Stomach (tissue), 9 donors: ENCODE data around the gene HDAC9. TPM values are rescaled to one million over a fixed set of nuclear protein-coding genes. Genes with fewer than 3 reads are reported as not detected.

Experiments used
- DNase-seq, 2 donors: peaks; one replicate each; pipeline versions ENCODE4 v3.0.0 to v3.0.0-alpha.2; 2013 to 2019
- H3K27ac ChIP-seq, 5 donors: fragments of 200-600 bp in 4 of 5; sonication (generic) in 4 of 5; one replicate each; pipeline ENCODE4 v1.5.1; 2013 to 2019; ENCODE audit warnings: mild to moderate bottlenecking in 1 of 5, moderate library complexity in 1 of 5
- H3K27me3 ChIP-seq, 3 donors: fragments of 200-600 bp; sonication (generic); one replicate each; pipeline ENCODE4 v1.5.1; 2017 to 2019; ENCODE audit warnings: mixed run types in 1 of 3
- H3K36me3 ChIP-seq, 4 donors: fragments of 200-600 bp; sonication (generic); 1 replicate in 3 of 4; 2 replicates in 1 of 4; pipeline ENCODE4 v1.5.1; 2016 to 2019
- H3K4me1 ChIP-seq, 4 donors: fragments of 200-600 bp; sonication (generic); one replicate each; pipeline ENCODE4 v1.5.1; 2016 to 2019
- H3K4me3 ChIP-seq, 4 donors: fragments of 200-600 bp; sonication (generic) in 3 of 4; one replicate each; pipeline ENCODE4 v1.5.1; 2016 to 2019; ENCODE audit warnings: mild to moderate bottlenecking in 1 of 4
- H3K9me3 ChIP-seq, 4 donors: fragments of 200-600 bp; sonication (generic); one replicate each; pipeline ENCODE4 v1.5.1; 2016 to 2019
- CTCF ChIP-seq, 7 experiments: fragments of 450-650 bp in 4 of 7; fragments of 200-600 bp in 3 of 7; sonication (generic) in 3 of 7; IDR thresholded peaks; one replicate each; pipeline ENCODE4 v1.5.1; 2016 to 2019; ENCODE audit warnings: antibody characterized with exemption in 7 of 7, control low read depth in 2 of 7, mild to moderate bottlenecking in 1 of 7
- EP300 ChIP-seq: sonication (generic); formaldehyde crosslinking; IDR thresholded peaks from one replicate; pipeline ENCODE4 v1.6.1; 2017; ENCODE audit warnings: antibody characterized with exemption
- POLR2A ChIP-seq, 4 donors: fragments of 450-650 bp; IDR thresholded peaks; one replicate each; pipeline ENCODE4 v1.6.1; 2016; ENCODE audit warnings: antibody characterized with exemption in 4 of 4, control low read depth in 2 of 4, mild to moderate bottlenecking in 1 of 4, moderate library complexity in 1 of 4
- POLR2AphosphoS5 ChIP-seq, 3 donors: sonication (generic); formaldehyde crosslinking; IDR thresholded peaks; one replicate each; pipeline ENCODE4 v1.6.1; 2016; ENCODE audit warnings: antibody characterized with exemption in 3 of 3
- WGBS, 5 donors: extraction: QIAGEN DNeasy Blood & Tissue Kit in 3 of 5; methylation state at CpG; one replicate each; pipeline versions ENCODE4 v1.1.5 to v1.1.7; 2013 to 2018; 5-methylcytosine and 5-hydroxymethylcytosine counted together
- intact Hi-C: fragments of 100-400 bp; cut with DNase I; formaldehyde crosslinking; loops from one replicate; pipeline ENCODE4 v1.15.1; 2023; ENCODE audit warnings: low total_unique reads
- polyA plus RNA-seq, 3 donors: library from polyadenylated mRNA; stranded (reverse); fragments of 200-250 nt; gene quantifications; one replicate each; pipeline ENCODE4 v1.2.3, GENCODE V29; 2013
- total RNA-seq, 5 donors: library from RNA; depleted of rRNA; stranded (reverse); fragments of >200 nt; gene quantifications; one replicate each; pipeline versions ENCODE4 v1.1.0 to v1.2.3, GENCODE V29; 2014 to 2016
- donor health status: healthy with polysubstance abuse.
- donor health status: Bipolar disorder and iron deficiency.
- donor health status: healthy.

The HDAC9 gene
- total and polyA plus RNA-seq, 8 donors = 1.4 to 60.0 (median 9.8) TPM

GRCh38 chr7:18623389-18623788 is 127.8 kb downstream of the HDAC9 start:
- Histone ChIP-seq H3K4me3 (no peak overlapping the region), H3K27ac (no peak overlapping the region), H3K27me3 (no peaks in the 10 kb centered on the region), H3K9me3 (no peaks in the 10 kb centered on the region), H3K36me3 (no peaks in the 10 kb centered on the region), H3K4me1 (peaks cover 0 to 5% (median 0%) of the 10 kb centered on the region in 4 donors)
- WGBS, 5 donors = 96 to 100% (median 96%) methylated on average over 3 of the region's 3 CpGs
- DNase-seq = no peak
- intact Hi-C loops = no loop called here
- no peak for TF ChIP-seq EP300
- TF ChIP-seq CTCF (IDR thresholded peaks at IDR 0.05) = no peak
- TF ChIP-seq POLR2A (IDR thresholded peaks at IDR 0.05) = no peak
- no peak for TF ChIP-seq POLR2AphosphoS5 (IDR thresholded peaks at IDR 0.05)

DNA sequence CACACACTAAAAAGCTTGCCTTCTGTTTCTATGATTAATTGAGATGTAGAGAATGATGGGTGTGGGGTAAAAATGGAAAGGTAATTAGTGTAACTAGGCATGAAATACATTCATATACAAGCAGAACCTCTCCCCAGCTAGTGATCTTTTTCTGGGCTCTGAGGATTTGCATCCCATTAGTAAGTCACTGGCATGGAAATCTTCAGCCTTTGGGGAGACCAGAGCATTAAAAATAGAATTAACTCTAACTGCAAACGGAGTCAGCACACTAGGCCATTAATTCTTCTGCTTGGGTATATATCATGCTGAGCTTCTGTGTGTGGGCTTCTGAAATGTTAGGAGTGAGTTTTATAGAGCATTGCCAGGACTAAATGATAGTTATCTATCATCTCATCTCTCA is 128.9 kb downstream of the HDAC9 start:
- no peak for DNase-seq
- Histone ChIP-seq H3K4me3 (no peak overlapping the region), H3K36me3 (no peaks in the 10 kb centered on the region), H3K27me3 (no peaks in the 10 kb centered on the region), H3K27ac (no peak overlapping the region), H3K9me3 (no peaks in the 10 kb centered on the region), H3K4me1 (peaks cover 0 to 5% (median 0%) of the 10 kb centered on the region in 4 donors)
- TF ChIP-seq CTCF (IDR thresholded peaks at IDR 0.05) (no peak), EP300 (no peak), POLR2AphosphoS5 (IDR thresholded peaks at IDR 0.05) (no peak), POLR2A (IDR thresholded peaks at IDR 0.05) (no peak)
- intact Hi-C loops = no loop called here
- 40 to 84% (median 67%) methylated on average over 1 of the region's 1 CpG for WGBS, 5 donors

DNA sequence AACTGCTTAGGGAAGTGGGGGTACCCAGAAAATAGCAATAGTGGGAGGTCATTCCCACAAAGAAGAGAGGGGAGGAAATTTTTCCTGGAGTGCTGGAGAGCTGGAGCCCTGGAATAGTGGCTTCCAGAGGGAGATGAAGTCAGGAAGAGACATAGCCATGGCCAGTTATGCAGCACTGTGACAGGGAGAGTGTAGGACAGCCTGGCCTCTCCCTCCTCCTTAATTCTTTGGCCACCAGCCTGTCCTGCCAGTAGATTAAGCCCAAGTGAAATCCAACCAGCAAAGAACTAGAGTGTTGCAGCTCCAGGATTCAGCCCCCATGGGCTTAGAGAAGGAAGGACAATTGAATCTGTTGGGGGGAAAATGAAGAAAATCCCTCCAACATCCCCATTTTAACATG is 130.5 kb downstream of the HDAC9 start:
- TF ChIP-seq POLR2AphosphoS5 (IDR thresholded peaks at IDR 0.05) = no peak
- TF ChIP-seq EP300 = no peak
- no peak for TF ChIP-seq POLR2A (IDR thresholded peaks at IDR 0.05)
- no peak for TF ChIP-seq CTCF (IDR thresholded peaks at IDR 0.05)

DNA sequence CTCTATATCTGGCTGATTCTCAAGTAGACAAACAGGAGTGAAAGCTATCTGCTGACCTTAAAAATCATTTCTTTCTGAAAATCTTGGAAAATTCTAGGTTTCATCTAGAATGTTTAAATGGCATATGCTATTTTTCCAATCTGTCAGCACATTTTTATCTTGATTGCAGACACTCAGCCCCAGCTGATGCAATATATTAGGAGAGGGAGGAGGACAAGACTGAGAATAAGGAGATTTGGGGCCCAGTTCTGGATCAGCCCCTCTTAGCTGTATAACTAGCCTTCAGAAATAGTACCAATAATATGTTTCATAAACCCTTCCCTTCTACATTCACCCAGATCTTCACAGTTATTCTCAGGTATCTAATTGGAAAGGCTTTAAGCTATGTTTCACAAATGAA is 131.2 kb downstream of the HDAC9 start:
- TF ChIP-seq POLR2A (IDR thresholded peaks at IDR 0.05) (no peak), CTCF (IDR thresholded peaks at IDR 0.05) (no peak), POLR2AphosphoS5 (IDR thresholded peaks at IDR 0.05) (no peak), EP300 (no peak)
- no peaks in the 10 kb centered on the region for H3K27me3 ChIP-seq
- DNase-seq = no peak
- intact Hi-C loops = no loop called here
- no peak overlapping the region for H3K27ac ChIP-seq
- no peak overlapping the region for H3K4me3 ChIP-seq
- peaks cover 0 to 5% (median 0%) of the 10 kb centered on the region in 4 donors for H3K4me1 ChIP-seq
- H3K36me3 ChIP-seq = no peaks in the 10 kb centered on the region
- no peaks in the 10 kb centered on the region for H3K9me3 ChIP-seq

More for the DNA sequence above, 130.5 kb downstream of the HDAC9 start:
- peaks cover 0 to 5% (median 0%) of the 10 kb centered on the region in 4 donors for H3K4me1 ChIP-seq
- H3K9me3 ChIP-seq = no peaks in the 10 kb centered on the region
- intact Hi-C loops = no loop called here
- no peak for DNase-seq
- no peaks in the 10 kb centered on the region for H3K36me3 ChIP-seq
- H3K27me3 ChIP-seq = no peaks in the 10 kb centered on the region
- no peak overlapping the region for H3K27ac ChIP-seq
- no peak overlapping the region for H3K4me3 ChIP-seq
